PC-9 (cell line): ENCODE measurements around the gene RGL1. TPM values are rescaled to one million over a fixed set of nuclear protein-coding genes. Genes with fewer than 3 reads are reported as not detected.

Experiments
- BruUV-seq: library from RNA; stranded (reverse); fragments of 400-500 nt; replicated peaks from 2 replicates; lab custom pipeline; 2021; lab: Mats Ljungman, UMichigan
- CTCF ChIA-PET: fragments of 300-600 bp; sonication (Branson Sonifier 250); formaldehyde crosslinking; loops from one replicate; lab custom pipeline; 2022; ENCODE audit warnings: antibody characterized with exemption; lab: Charles Lee
- POLR2A ChIA-PET: fragments of 300-600 bp; sonication (Branson Sonifier 250); formaldehyde crosslinking; loops from one replicate; lab custom pipeline; 2022; ENCODE audit warnings: antibody characterized with exemption; ENCODE audit not compliant: unreplicated experiment; lab: Charles Lee
- DNase-seq, 2 experiments: peaks; one replicate each; pipeline versions ENCODE4 v3.0.0 to v3.0.0-alpha.2; 2015 to 2022; ENCODE audit warnings: mixed read lengths in 1 of 2
- H2AFZ ChIP-seq: fragments of 200-600 bp; sonication (generic); 2 replicates; pipeline ENCODE4 v1.8.1; 2017; ENCODE audit warnings: antibody characterized with exemption
- H3F3A ChIP-seq: fragments of 200-600 bp; sonication (generic); 2 replicates; pipeline ENCODE4 v1.8.1; 2017; ENCODE audit warnings: antibody characterized with exemption, mild to moderate bottlenecking, low read depth; ENCODE audit not compliant: insufficient read depth
- H3K27ac ChIP-seq: fragments of 200-600 bp; sonication (generic); 2 replicates; pipeline ENCODE4 v1.6.1; 2016; ENCODE audit warnings: mixed run types
- H3K27me3 ChIP-seq: fragments of 200-600 bp; sonication (generic); 2 replicates; pipeline ENCODE4 v1.6.1; 2016; ENCODE audit warnings: low read depth, mixed run types; ENCODE audit not compliant: insufficient read depth
- H3K36me3 ChIP-seq: fragments of 200-600 bp; sonication (generic); 2 replicates; pipeline ENCODE4 v1.6.1; 2016; ENCODE audit warnings: low read depth, mixed run types
- H3K4me1 ChIP-seq: fragments of 200-600 bp; sonication (generic); replicated peaks from 2 replicates; pipeline ENCODE4 v1.6.1; 2016; ENCODE audit warnings: mixed run types; ENCODE audit not compliant: insufficient read depth
- H3K4me2 ChIP-seq: fragments of 200-600 bp; sonication (generic); 2 replicates; pipeline ENCODE4 v1.6.1; 2017; ENCODE audit warnings: mixed run types
- H3K4me3 ChIP-seq: fragments of 200-600 bp; sonication (generic); 2 replicates; pipeline ENCODE4 v1.6.1; 2016; ENCODE audit warnings: mixed run types
- H3K79me2 ChIP-seq: fragments of 200-600 bp; sonication (generic); 2 replicates; pipeline ENCODE4 v1.6.1; 2017; ENCODE audit warnings: low read depth, mixed run types
- H3K9me2 ChIP-seq: fragments of 200-600 bp; sonication (generic); 2 replicates; pipeline ENCODE4 v1.8.1; 2017; ENCODE audit warnings: mild to moderate bottlenecking; ENCODE audit not compliant: insufficient read depth
- H3K9me3 ChIP-seq: fragments of 200-600 bp; sonication (generic); 2 replicates; pipeline ENCODE4 v1.8.1; 2016; ENCODE audit warnings: low read depth; ENCODE audit not compliant: insufficient read depth
- H4K20me1 ChIP-seq: fragments of 200-600 bp; sonication (generic); 2 replicates; pipeline ENCODE4 v1.8.1; 2017; ENCODE audit not compliant: insufficient read depth
- CTCF ChIP-seq: fragments of 200-600 bp; sonication (generic); conservative IDR thresholded peaks from 2 replicates; pipeline ENCODE4 v1.6.1; 2017; ENCODE audit warnings: mixed run types, antibody characterized with exemption, mild to moderate bottlenecking, moderate library complexity
- EZH2 ChIP-seq: fragments of 200-600 bp; sonication (generic); IDR thresholded peaks from 2 replicates; pipeline ENCODE4 v1.8.0; 2017; ENCODE audit warnings: antibody characterized with exemption, low read depth
- intact Hi-C: fragments of 100-400 bp; cut with micrococcal nuclease; formaldehyde crosslinking; loops from one replicate; pipeline ENCODE4 v1.10.0; 2022; ENCODE audit not compliant: unreplicated experiment
- total RNA-seq: library from RNA; stranded (reverse); gene quantifications from 2 replicates; pipeline ENCODE4 v1.2.3, GENCODE V29; 2021

The RGL1 gene
- total RNA-seq, 1 experiment from 2014 or later: 2.6 TPM

DNA sequence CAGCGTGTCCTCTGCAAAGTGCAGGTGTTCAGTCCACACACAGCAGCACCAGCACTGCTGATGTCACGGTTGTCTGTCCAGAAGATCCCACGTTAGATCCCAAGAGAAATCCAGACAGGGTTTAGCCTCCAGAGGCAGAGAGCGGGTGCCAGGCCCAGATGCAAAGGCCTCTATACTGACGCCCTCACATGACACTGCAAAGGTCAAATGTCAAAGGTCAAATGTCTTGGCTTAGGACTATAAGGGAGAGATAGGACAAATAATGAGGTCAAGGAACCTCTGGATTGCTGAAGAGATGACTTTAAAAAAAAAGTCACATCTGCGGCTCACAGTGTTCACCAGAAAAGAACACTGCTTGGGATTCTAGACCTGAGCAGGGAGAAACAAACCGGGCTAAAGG is 131.1 kb downstream of the RGL1 start:
- ChIA-PET POLR2A (no interaction called here), CTCF (no interaction called here)
- Histone ChIP-seq H3K4me3 (no peak overlapping the region), H3K79me2 (no peaks in the 10 kb centered on the region), H3K9me3 (no peaks in the 10 kb centered on the region), H3K4me1 (no peaks in the 10 kb centered on the region), H2AFZ (no peak overlapping the region), H3K27me3 (no peaks in the 10 kb centered on the region), H3K36me3 (no peaks in the 10 kb centered on the region), H3K27ac (no peak overlapping the region), H3K4me2 (no peak overlapping the region), H3K9me2 (no peaks in the 10 kb centered on the region), H4K20me1 (no peaks in the 10 kb centered on the region), H3F3A (no peaks in the 10 kb centered on the region)
- intact Hi-C loops: no loop called here
- TF ChIP-seq CTCF (no peak), EZH2 (no peak)
- DNase-seq: no peak
- no TSS peak for BruUV-seq

GRCh38 chr1:183936791-183937190 is 131.9 kb downstream of the RGL1 start:
- Histone ChIP-seq H3K9me3 (no peaks in the 10 kb centered on the region), H3F3A (no peaks in the 10 kb centered on the region), H4K20me1 (no peaks in the 10 kb centered on the region), H3K36me3 (no peaks in the 10 kb centered on the region), H3K4me1 (no peaks in the 10 kb centered on the region), H3K27me3 (no peaks in the 10 kb centered on the region), H2AFZ (no peak overlapping the region), H3K27ac (no peak overlapping the region), H3K4me3 (no peak overlapping the region), H3K9me2 (no peaks in the 10 kb centered on the region), H3K79me2 (no peaks in the 10 kb centered on the region), H3K4me2 (no peak overlapping the region)
- intact Hi-C loops: no loop called here
- no peak for TF ChIP-seq EZH2
- TF ChIP-seq CTCF: no peak
- DNase-seq: no peak
- no TSS peak for BruUV-seq
- ChIA-PET CTCF (no interaction called here), POLR2A (no interaction called here)

- Histone ChIP-seq H3F3A (no peaks in the 10 kb centered on the region), H3K4me3 (no peak overlapping the region), H3K4me1 (no peaks in the 10 kb centered on the region), H3K27me3 (no peaks in the 10 kb centered on the region), H3K4me2 (no peak overlapping the region), H3K27ac (no peak overlapping the region), H2AFZ (no peak overlapping the region), H3K79me2 (no peaks in the 10 kb centered on the region), H4K20me1 (no peaks in the 10 kb centered on the region), H3K36me3 (no peaks in the 10 kb centered on the region), H3K9me3 (no peaks in the 10 kb centered on the region), H3K9me2 (no peaks in the 10 kb centered on the region)
- ChIA-PET POLR2A (no interaction called here), CTCF (no interaction called here)
- DNase-seq: no peak
- no TSS peak for BruUV-seq
- TF ChIP-seq CTCF (no peak), EZH2 (no peak)
- intact Hi-C loops: no loop called here
Measured at GRCh38 chr1:183937611-183938010, 132.7 kb downstream of the RGL1 start.
